ENCODE results near the gene PDZD11. TPM values are rescaled to one million over a fixed set of nuclear protein-coding genes. Genes with fewer than 3 reads are reported as not detected.
A peak's percentile ranks its signal among the peaks of the same experiment; 100 is the strongest.

PDZD11 gene, protein sequence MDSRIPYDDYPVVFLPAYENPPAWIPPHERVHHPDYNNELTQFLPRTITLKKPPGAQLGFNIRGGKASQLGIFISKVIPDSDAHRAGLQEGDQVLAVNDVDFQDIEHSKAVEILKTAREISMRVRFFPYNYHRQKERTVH
- total RNA-seq, result 10 to 100 TPM; 16.4 to 29.2 (median 20.2) TPM

DNA sequence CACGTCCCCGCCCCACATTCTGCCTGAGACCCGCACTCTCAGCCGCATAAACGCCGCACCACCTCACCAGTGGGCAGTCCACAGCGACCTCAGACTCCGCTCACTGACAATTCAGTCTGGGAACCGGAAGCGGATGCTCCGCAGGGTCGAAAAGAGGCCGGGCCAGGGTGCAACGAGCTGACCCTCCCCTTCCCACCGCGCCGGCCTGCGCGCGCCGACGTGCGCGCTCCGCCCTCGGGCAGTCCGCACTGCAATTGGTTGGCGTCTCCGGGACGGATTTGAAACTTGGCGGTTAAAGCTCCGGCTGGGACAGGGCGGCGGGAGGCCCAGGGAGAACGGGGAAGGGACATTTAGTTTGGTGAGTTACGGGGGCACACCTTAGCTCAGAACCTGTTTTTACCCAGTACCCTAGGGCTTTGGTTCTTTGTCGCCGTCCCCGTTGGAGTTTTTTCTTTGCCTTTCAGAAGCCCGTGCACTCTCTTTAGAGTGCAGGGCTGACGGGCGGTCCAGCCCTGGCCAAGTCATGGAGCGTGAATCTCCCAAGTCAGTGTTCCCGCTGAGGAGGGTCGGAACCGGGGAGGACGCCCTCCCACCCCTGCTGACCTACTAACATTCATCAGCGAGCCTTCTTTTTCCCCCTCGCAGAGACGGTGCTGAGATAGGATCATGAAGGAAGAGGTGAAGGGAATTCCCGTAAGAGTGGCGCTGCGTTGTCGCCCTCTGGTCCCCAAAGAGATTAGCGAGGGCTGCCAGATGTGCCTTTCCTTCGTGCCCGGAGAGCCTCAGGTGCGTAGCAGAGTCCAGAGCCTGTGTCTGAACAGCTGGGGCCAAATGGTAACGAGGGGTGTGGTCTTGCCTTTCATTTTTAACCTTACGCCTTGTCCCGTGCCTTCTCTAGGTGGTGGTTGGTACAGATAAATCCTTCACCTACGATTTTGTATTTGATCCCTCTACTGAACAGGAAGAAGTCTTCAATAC, at the start of gene PDZD11, which contains the start of gene KIF4A:
PDZD11 (minus strand) TSS at position 135 of the 978 bp plus-strand sequence. CDS start 586 bp downstream, outside the sequence.
KIF4A (plus strand) TSS at position 312 of the 978 bp plus-strand sequence; CDS start at position 667, 355 bp downstream.
- Histone ChIP-seq H3K27me3 (no peaks in the 10 kb centered on the region), H3K4me3 (peak within 1 kb of the TSS; percentile 24 to 60 (median 45)), H3K36me3 (peaks cover 0 to 30% (median 0%) of the 10 kb centered on the region in 3 donors), H3K27ac (peak within 1 kb of the TSS in 3 of 4 donors; percentile 67 to 85 (median 78)), H3K9me3 (no peaks in the 10 kb centered on the region), H3K4me1 (peaks cover 0 to 11% (median 5%) of the 10 kb centered on the region in 4 donors)
- DNase-seq (ENCODE audit: low spot score in 2 of 2), result peak; percentile 24 to 52
- 1 to 42% methylated on average over 29 to 62 of the region's 62 CpGs for WGBS, 2 donors
- TF ChIP-seq EP300 (IDR thresholded peaks at IDR 0.05) (peak in 1 of 2 donors; percentile 25), POLR2A (IDR thresholded peaks at IDR 0.05) (no peak)

DNA sequence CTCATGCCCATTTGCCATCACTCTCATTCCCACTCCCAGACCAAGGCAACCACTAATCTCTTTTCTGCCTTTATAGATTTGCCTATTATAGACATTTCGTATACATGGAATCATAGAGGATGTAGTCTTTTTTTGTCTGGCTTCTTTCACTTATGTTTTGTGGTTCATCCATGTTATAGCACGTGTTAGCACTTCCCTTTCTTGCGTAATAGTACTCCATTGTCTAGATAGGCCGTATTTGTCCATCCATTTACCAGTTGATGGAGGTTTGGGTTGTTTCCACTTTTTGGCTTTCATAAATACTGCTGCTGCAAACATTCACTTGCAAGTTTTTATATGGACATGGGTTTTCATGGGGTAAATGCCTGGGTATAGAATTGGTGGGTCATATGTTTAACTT, 48.6 kb upstream of the PDZD11 start:
- 81 to 96% methylated on average over 4 of the region's 4 CpGs for WGBS, 2 donors
- peak in 1 of 2 donors; percentile 4 for DNase-seq (ENCODE audit: low spot score in 2 of 2)
- H3K4me3 ChIP-seq, result no peak overlapping the region
- H3K9me3 ChIP-seq, result no peaks in the 10 kb centered on the region
- no peaks in the 10 kb centered on the region for H3K36me3 ChIP-seq
- H3K27ac ChIP-seq, result no peak overlapping the region
- TF ChIP-seq, protein P1, sequence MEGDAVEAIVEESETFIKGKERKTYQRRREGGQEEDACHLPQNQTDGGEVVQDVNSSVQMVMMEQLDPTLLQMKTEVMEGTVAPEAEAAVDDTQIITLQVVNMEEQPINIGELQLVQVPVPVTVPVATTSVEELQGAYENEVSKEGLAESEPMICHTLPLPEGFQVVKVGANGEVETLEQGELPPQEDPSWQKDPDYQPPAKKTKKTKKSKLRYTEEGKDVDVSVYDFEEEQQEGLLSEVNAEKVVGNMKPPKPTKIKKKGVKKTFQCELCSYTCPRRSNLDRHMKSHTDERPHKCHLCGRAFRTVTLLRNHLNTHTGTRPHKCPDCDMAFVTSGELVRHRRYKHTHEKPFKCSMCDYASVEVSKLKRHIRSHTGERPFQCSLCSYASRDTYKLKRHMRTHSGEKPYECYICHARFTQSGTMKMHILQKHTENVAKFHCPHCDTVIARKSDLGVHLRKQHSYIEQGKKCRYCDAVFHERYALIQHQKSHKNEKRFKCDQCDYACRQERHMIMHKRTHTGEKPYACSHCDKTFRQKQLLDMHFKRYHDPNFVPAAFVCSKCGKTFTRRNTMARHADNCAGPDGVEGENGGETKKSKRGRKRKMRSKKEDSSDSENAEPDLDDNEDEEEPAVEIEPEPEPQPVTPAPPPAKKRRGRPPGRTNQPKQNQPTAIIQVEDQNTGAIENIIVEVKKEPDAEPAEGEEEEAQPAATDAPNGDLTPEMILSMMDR (IDR thresholded peaks at IDR 0.05), result no peak
- TF ChIP-seq POLR2A (IDR thresholded peaks at IDR 0.05) (no peak), EP300 (IDR thresholded peaks at IDR 0.05) (no peak)
- H3K27me3 ChIP-seq, result peaks cover 0 to 3% of the 10 kb centered on the region in 2 donors
- no peaks in the 10 kb centered on the region for H3K4me1 ChIP-seq

DNA sequence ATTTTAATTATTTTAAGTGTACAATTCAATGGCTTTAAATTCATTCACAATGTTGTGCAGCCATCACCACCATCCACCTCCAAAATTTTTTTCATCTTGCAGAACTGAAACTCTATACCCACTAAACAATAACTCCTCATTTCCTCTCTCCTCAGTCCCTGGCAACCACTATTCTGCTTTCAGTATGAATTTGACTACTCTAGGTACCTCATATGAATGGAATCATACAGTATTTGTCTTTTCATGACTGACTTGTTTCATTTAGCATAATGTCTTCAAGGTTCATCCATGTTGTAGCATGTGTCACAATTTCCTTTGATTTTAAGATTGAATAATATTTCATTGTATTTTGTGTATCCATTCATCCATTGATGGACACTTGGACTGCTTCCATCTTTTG, 47.0 kb upstream of the PDZD11 start:
- H3K4me1 ChIP-seq, result no peaks in the 10 kb centered on the region
- no peak for TF ChIP-seq EP300 (IDR thresholded peaks at IDR 0.05)
- TF ChIP-seq, protein P1 (IDR thresholded peaks at IDR 0.05), result no peak
- no peak for TF ChIP-seq POLR2A (IDR thresholded peaks at IDR 0.05)
- H3K36me3 ChIP-seq, result no peaks in the 10 kb centered on the region
- no peak overlapping the region for H3K4me3 ChIP-seq
- H3K27me3 ChIP-seq, result no peaks in the 10 kb centered on the region
- no peak overlapping the region for H3K27ac ChIP-seq
- no peak for DNase-seq (ENCODE audit: low spot score in 2 of 2)
- H3K9me3 ChIP-seq, result no peaks in the 10 kb centered on the region

DNA sequence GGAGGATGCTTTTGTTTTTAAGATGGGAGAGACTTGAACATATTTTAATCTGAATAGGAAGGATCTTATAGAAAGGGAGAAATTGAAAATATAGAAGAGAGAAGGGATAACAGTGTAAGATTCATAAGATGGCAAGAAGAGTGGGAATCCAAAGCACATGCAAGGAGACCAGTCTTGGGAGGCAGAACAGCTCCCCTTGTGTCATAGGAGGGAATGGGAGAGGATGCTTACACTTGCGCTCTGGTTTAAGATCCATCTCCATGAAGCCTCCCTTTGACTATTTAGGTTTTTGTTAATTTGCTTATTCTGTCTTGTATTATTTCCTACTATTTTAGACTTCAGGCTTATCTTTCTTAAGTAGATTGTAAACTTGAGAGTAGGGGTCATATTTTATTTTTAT, 42.9 kb upstream of the PDZD11 start:
- Histone ChIP-seq H3K9me3 (no peaks in the 10 kb centered on the region), H3K4me1 (no peaks in the 10 kb centered on the region), H3K27me3 (no peaks in the 10 kb centered on the region), H3K36me3 (no peaks in the 10 kb centered on the region), H3K27ac (no peak overlapping the region), H3K4me3 (no peak overlapping the region)
- TF ChIP-seq POLR2A (IDR thresholded peaks at IDR 0.05) (no peak), EP300 (IDR thresholded peaks at IDR 0.05) (no peak)
- TF ChIP-seq, protein P1 (IDR thresholded peaks at IDR 0.05), result no peak
- 86 to 95% methylated on average over 1 of the region's 1 CpG for WGBS, 2 donors
- no peak for DNase-seq (ENCODE audit: low spot score in 2 of 2)

DNA sequence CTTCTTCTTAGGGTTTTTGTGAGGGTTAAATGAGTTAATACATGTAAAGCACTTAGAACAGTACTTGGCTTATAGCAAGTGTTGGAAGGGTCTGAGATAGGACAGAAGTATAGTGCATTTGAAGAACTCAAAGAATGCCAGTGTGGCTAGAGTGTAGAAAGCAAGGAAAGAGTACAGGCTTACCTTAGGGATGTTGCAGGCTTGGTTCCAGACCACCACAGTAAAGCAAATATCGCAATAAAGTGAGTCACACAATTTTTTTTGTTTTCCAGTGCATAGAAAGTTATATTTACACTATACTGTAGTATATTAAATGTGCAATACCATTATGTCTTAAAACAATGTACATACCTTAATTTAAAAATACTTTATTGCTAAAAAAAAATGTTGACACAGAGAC, 41.4 kb upstream of the PDZD11 start:
- Histone ChIP-seq H3K4me1 (no peaks in the 10 kb centered on the region), H3K4me3 (no peak overlapping the region), H3K27me3 (no peaks in the 10 kb centered on the region), H3K9me3 (no peaks in the 10 kb centered on the region), H3K27ac (no peak overlapping the region), H3K36me3 (no peaks in the 10 kb centered on the region)
- TF ChIP-seq POLR2A (IDR thresholded peaks at IDR 0.05), result no peak
- no peak for TF ChIP-seq EP300 (IDR thresholded peaks at IDR 0.05)
- TF ChIP-seq, protein P1 (IDR thresholded peaks at IDR 0.05), result no peak
- DNase-seq (ENCODE audit: low spot score in 2 of 2), result no peak
- 76 to 85% methylated on average over 1 of the region's 1 CpG for WGBS, 2 donors

Measured in tibial nerve (tissue), 4 donors.